Vagina (tissue), 2 donors: ENCODE results near the gene GPR35. TPM values are rescaled to one million over a fixed set of nuclear protein-coding genes. Genes with fewer than 3 reads are reported as not detected.
A peak's percentile ranks its signal among the peaks of the same experiment; 100 is the strongest.

Experiments used
- DNase-seq, 2 donors: peaks; one replicate each; pipeline ENCODE4 v3.0.0-alpha.2; 2017; ENCODE audit errors: extremely low spot score in 2 of 2
- H3K27ac ChIP-seq: fragments of 200-600 bp; sonication (generic); one replicate; pipeline ENCODE4 v1.5.1; 2019
- H3K27me3 ChIP-seq: fragments of 200-600 bp; sonication (generic); one replicate; pipeline ENCODE4 v1.5.1; 2019
- H3K36me3 ChIP-seq, 2 donors: fragments of 200-600 bp; sonication (generic); one replicate each; pipeline ENCODE4 v1.5.1; 2017 to 2019
- H3K4me1 ChIP-seq: fragments of 200-600 bp; sonication (generic); one replicate; pipeline ENCODE4 v1.5.1; 2019
- H3K4me3 ChIP-seq, 2 donors: fragments of 200-600 bp; sonication (generic); 1 replicate in 1 of 2; 2 replicates in 1 of 2; pipeline ENCODE4 v1.5.1; 2016 to 2019
- H3K9me3 ChIP-seq: fragments of 200-600 bp; sonication (generic); one replicate; pipeline ENCODE4 v1.5.1; 2019
- CTCF ChIP-seq, 3 experiments: fragments of 450-650 bp in 2 of 3; fragments of 200-600 bp in 1 of 3; sonication (generic) in 1 of 3; IDR thresholded peaks; one replicate each; pipeline ENCODE4 v1.5.1; 2017 to 2019; ENCODE audit warnings: antibody characterized with exemption in 3 of 3, mild to moderate bottlenecking in 2 of 3, moderate library complexity in 2 of 3
- POLR2A ChIP-seq, 2 donors: fragments of 450-650 bp; IDR thresholded peaks; one replicate each; pipeline ENCODE4 v1.6.1; 2017; ENCODE audit warnings: antibody characterized with exemption in 2 of 2, mild to moderate bottlenecking in 2 of 2, moderate library complexity in 2 of 2
- POLR2AphosphoS5 ChIP-seq, 2 donors: sonication (generic); formaldehyde crosslinking; IDR thresholded peaks; one replicate each; pipeline ENCODE4 v1.9.0; 2017; ENCODE audit warnings: antibody characterized with exemption in 2 of 2, mild to moderate bottlenecking in 2 of 2, low read depth in 1 of 2; ENCODE audit not compliant: insufficient read depth in 1 of 2
- intact Hi-C: fragments of 100-400 bp; cut with DNase I; formaldehyde crosslinking; loops from one replicate; pipeline ENCODE4 v1.15.1; 2023
- total RNA-seq: library from RNA; depleted of rRNA; stranded (reverse); fragments of >200 nt; gene quantifications from one replicate; pipeline ENCODE4 v1.2.3, GENCODE V29; 2016

The GPR35 gene
- total RNA-seq, 1 donor from 2014 or later: 3.9 TPM

GRCh38 chr2:240645346-240645745 lies 20.1 kb downstream of the GPR35 start:
- intact Hi-C loops: no loop called here
- Histone ChIP-seq H3K4me3 (no peak overlapping the region), H3K27me3 (no peaks in the 10 kb centered on the region), H3K27ac (no peak overlapping the region), H3K9me3 (no peaks in the 10 kb centered on the region), H3K4me1 (no peaks in the 10 kb centered on the region), H3K36me3 (no peaks in the 10 kb centered on the region)
- DNase-seq: no peak
- TF ChIP-seq POLR2A (IDR thresholded peaks at IDR 0.05) (no peak), POLR2AphosphoS5 (IDR thresholded peaks at IDR 0.05; ENCODE audit: insufficient read depth in 1 of 2, low read depth in 1 of 2) (no peak), CTCF (IDR thresholded peaks at IDR 0.05) (no peak)

- no peaks in the 10 kb centered on the region for H3K9me3 ChIP-seq
- no peak for DNase-seq
- no peaks in the 10 kb centered on the region for H3K36me3 ChIP-seq
- H3K4me3 ChIP-seq: no peak overlapping the region
- H3K27me3 ChIP-seq: no peaks in the 10 kb centered on the region
- TF ChIP-seq POLR2AphosphoS5 (IDR thresholded peaks at IDR 0.05; ENCODE audit: insufficient read depth in 1 of 2, low read depth in 1 of 2): no peak
- intact Hi-C loops: no loop called here
- H3K4me1 ChIP-seq: no peaks in the 10 kb centered on the region
- H3K27ac ChIP-seq: no peak overlapping the region
Measured at GRCh38 chr2:240645801-240646175, 20.5 kb downstream of the GPR35 start.

- H3K4me1 ChIP-seq: no peaks in the 10 kb centered on the region
- TF ChIP-seq POLR2AphosphoS5 (IDR thresholded peaks at IDR 0.05; ENCODE audit: insufficient read depth in 1 of 2, low read depth in 1 of 2) (no peak), CTCF (IDR thresholded peaks at IDR 0.05) (no peak), POLR2A (IDR thresholded peaks at IDR 0.05) (no peak)
- H3K27ac ChIP-seq: no peak overlapping the region
- H3K4me3 ChIP-seq: no peak overlapping the region
- no peaks in the 10 kb centered on the region for H3K27me3 ChIP-seq
- no peaks in the 10 kb centered on the region for H3K9me3 ChIP-seq
- no peaks in the 10 kb centered on the region for H3K36me3 ChIP-seq
- no peak for DNase-seq
- intact Hi-C loops: no loop called here
Measured at GRCh38 chr2:240646176-240646899, 21.1 kb downstream of the GPR35 start.

- TF ChIP-seq POLR2AphosphoS5 (IDR thresholded peaks at IDR 0.05; ENCODE audit: insufficient read depth in 1 of 2, low read depth in 1 of 2) (no peak), CTCF (IDR thresholded peaks at IDR 0.05) (no peak), POLR2A (IDR thresholded peaks at IDR 0.05) (no peak)
- DNase-seq: peak in 1 of 2 donors; percentile 77
- intact Hi-C loops: no loop called here
- H3K4me3 ChIP-seq: no peak overlapping the region
- H3K4me1 ChIP-seq: no peaks in the 10 kb centered on the region
- no peaks in the 10 kb centered on the region for H3K36me3 ChIP-seq
- H3K27ac ChIP-seq: no peak overlapping the region
- no peaks in the 10 kb centered on the region for H3K9me3 ChIP-seq
- no peaks in the 10 kb centered on the region for H3K27me3 ChIP-seq
Measured at GRCh38 chr2:240646900-240647502, 21.7 kb downstream of the GPR35 start.

- TF ChIP-seq POLR2AphosphoS5 (IDR thresholded peaks at IDR 0.05; ENCODE audit: insufficient read depth in 1 of 2, low read depth in 1 of 2): no peak
- no peak for TF ChIP-seq POLR2A (IDR thresholded peaks at IDR 0.05)
- no peak for TF ChIP-seq CTCF (IDR thresholded peaks at IDR 0.05)
- no peak overlapping the region for H3K4me3 ChIP-seq
- no peak overlapping the region for H3K27ac ChIP-seq
- H3K4me1 ChIP-seq: no peaks in the 10 kb centered on the region
- intact Hi-C loops: no loop called here
- no peaks in the 10 kb centered on the region for H3K27me3 ChIP-seq
- H3K36me3 ChIP-seq: no peaks in the 10 kb centered on the region
- H3K9me3 ChIP-seq: no peaks in the 10 kb centered on the region
- DNase-seq: no peak
Measured at GRCh38 chr2:240647503-240648154, 22.3 kb downstream of the GPR35 start.
